T-helper 1 cell treated with Interleukin-12 subunit alpha and Interleukin-12 subunit beta and Interleukin-4 antibody, amounts not matched to agents 30 ng/mL and 1 ng/mL, for 36 hours (primary cell): Measurements from ENCODE around the gene HOXB5. TPM values are rescaled to one million over a fixed set of nuclear protein-coding genes. Genes with fewer than 3 reads are reported as not detected.

ENCODE experiments used
- intact Hi-C: fragments of 100-400 bp; cut with micrococcal nuclease; formaldehyde crosslinking; loops from one replicate; pipeline ENCODE4 v1.15.1; 2024
- total RNA-seq: library from RNA; stranded (reverse); gene quantifications from 2 replicates; pipeline ENCODE4 v1.2.3, GENCODE V29; 2022

HOXB5 gene
- total RNA-seq = 0.37 and 0.56 TPM in 2 replicates

DNA sequence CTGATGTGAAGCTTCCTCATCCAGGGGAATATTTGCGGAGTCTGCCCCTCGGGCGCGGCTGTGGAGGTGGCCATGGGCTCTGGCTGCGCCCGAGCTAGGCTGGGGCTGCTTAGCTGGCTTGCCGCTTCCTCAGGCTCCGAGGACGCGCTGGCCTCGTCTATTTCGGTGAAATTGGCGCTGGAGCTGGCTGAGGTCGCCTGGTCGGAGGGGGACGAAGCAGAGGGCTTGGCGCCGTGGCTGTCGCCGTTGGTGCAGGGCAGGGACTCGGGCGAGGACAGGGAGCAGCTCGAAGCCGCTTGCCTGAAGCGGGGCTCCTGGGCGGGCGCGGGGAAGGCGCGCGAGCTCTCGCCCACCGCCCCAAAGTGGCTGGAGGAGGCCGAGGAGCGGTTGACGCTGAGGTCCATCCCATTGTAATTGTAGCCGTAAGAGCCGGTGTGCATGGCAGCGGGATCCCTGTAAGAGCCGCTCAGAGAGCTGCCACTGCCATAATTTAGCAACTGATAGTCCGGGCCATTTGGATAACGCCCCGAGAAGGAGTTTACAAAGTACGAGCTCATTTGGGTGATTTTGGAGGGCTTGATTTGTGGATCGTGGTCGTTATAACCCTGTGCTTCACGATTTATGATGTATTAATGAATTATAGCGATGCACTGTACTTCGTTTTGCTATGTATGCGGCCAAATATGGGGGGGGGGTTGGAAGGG, at the start of gene HOXB5:
Gene HOXB5, minus strand, starts transcription at position 654 of the 704 bp plus-strand sequence. Its CDS starts 97 bp downstream, at position 557.
- intact Hi-C loops = loop anchor here (1.0 to 10.0 kb wide), 6 partner anchors 241 to 566 kb away; no protein-coding TSS in a partner anchor

DNA sequence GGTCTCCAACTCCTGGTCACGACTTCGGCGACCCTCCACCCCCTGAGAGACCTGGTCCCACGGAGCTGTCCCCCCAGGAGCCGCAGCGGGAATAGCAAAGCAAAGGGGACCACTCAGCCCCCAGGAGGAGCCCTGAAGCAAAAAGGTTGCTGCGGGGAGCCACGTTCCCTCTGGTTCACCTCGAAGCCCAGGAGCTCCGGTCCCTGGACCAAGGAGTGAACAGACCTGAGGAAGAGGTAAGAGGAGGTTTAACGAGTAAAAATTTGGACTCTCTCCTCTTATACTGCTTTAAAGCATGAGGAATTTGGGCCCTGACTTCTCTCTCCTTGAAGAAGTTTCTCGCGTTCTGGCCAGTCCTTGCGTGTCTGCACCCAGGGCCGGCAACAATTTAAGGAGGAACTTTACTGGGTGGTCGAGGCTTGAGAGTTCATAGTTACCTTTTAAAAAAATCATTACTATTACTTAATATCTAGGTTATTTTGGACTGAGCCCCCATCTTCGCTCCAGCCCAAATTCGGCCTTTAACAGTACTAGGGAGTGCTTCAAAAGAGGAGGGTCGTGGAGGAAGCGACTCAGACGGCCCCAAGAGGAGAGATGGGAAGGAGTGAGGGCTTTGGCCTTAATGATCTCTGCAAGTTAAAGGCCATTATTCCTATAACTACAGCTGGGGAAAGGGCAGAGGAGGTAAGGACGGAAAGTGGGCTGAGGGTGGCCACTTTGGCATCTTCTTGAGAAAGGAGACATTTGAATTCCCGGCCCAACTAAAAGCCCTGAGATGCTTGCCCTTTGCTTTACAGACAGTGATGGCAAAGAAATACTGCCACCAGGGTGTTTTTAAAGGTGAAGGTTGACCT, 49.5 kb upstream of the HOXB5 start:
- intact Hi-C loops = no loop called here

DNA sequence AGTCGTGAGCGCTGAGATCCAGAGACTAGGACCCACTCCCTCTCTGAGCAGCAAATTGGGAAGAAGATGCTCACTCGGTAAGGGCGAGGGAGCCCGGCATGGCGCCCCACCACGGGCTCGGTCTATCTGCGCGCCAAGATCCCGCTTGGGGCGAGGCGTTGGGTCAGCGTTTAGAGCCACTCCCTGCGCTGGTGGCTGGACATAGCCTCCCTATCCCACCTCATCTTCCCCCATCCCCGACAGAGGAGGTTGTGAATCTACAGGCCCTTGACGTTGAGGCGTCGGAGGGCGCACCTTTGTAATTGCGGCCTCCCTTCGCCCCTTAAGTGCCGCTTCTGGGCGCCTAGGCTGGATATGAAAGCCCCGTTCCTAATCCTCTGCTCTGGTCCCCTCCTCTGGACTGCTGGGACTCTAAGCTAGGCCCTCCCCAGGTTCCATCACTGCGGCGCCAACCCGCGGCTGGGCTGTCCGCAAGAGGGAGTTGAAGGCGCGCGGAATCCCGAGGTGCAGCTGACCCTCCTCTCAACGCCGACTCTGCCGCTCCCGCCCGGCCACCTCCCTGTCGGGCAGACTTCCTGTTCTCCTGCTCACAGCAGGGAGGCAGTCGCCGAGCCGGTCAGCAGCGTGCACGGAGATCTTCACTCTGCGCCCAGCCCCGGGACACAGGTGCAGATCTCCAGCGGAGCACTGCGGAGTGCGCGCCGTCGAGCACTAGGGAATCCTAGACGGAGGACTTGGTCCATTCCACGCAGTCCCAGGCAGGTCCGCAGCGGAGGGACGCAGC, 48.7 kb upstream of the HOXB5 start:
- intact Hi-C loops = no loop called here

DNA sequence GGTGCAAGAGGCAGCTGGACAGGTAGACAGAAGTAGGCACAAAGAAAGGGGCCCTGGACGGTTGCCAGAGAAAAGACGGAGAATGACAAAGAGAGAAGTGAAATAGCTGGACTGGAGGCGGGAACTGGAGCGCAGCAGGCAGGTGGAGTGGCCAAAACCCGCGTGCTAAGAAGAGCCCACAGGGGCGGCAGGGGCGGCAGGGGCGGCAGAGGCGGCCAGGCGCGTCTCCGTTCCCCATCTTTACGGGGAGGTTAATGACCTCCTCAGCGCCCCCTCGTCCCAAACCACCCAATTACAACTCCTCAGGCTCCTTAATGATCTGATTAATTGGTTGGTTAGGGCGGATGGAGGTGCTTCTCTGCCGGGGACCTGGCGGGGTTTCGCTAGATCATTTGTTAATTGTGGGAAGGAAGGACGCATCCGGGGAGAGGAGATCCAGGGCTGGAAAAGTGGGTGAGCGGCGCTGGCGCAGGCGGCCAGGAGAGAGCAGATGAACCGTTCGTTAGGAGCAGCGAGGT, 48.0 kb upstream of the HOXB5 start:
- intact Hi-C loops = no loop called here

DNA sequence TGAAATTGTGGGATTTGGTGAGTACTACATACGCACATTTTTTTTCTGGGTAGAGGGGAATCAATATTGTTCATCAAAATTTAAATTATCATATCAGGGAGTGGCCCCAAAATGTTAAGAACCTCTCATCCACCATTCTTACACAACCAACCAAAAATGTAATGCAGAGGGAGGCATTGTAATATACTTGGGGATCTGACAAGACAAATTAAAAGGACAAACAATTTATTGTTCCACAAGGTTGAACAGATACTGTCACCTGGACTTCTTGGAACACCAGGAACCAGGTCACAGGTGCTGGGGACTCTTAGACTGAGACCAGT, 47.2 kb upstream of the HOXB5 start:
- intact Hi-C loops = no loop called here

DNA sequence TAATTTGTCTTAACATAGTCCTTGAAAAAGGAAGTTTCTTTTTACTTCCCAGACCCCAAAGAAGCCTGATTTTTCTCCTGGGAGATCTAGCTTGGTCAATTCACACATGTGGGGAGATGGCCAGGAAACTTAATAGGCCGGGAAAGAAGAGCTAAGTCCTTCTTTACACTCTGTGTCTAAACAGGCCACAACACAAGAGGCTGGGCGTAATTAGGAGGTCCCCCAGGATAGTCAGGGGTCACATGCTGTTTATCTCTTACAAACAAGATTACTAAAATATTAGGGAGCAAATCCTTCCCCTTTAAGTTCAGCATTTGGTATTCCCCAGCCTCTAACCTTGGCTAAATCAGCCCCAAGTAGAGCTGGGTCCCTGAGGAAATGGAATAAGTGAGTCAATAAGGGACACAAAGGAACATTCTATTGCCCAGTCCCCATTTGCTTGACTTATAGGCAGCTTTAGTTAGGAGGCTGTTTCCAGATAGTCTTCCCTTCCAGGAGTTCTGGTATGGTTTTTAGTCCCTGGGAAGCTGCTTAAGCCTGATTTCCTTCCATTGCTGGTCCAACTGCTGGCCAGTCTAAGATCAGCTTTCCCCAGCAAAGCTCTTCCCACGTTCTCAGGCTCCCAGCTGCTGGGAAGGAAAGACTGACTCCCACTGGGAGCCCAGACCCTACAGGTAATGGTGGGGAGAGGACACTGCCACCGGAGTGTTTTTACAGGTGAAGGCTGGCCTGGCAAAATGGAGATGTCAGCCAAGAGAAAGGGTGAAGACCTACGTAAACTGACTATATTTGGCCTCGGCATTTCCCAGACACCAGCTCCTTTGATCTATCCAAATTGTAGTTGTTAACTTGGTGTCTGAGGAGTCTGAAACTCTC, 46.6 kb upstream of the HOXB5 start:
- intact Hi-C loops = loop anchor here (5.0 kb wide), 1 partner anchor 82 kb away; the partner anchor contains the start of genes PRAC1 and PRAC2

DNA sequence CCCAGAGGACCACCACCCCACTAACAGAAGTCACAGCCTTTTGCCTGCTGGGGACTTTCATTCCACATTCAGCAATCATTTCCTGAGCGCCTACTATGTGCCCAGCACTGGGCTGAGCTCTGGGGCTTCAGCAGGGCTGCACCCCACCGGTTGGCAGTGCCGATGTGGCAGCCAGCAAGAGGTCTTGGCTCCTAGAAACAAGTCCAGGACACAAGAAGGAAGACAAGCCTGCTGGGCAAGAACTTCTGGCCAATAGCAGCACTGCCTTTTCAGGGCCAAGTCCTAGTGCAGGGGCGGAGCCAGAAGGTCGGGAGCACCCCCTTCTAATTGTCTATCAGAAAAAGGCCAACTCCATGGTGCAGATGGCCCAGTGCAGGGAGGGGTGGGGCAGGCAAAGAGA, 45.6 kb upstream of the HOXB5 start:
- intact Hi-C loops = loop anchor here (5.0 kb wide), 1 partner anchor 83 kb away; the partner anchor contains the start of genes PRAC1 and PRAC2

DNA sequence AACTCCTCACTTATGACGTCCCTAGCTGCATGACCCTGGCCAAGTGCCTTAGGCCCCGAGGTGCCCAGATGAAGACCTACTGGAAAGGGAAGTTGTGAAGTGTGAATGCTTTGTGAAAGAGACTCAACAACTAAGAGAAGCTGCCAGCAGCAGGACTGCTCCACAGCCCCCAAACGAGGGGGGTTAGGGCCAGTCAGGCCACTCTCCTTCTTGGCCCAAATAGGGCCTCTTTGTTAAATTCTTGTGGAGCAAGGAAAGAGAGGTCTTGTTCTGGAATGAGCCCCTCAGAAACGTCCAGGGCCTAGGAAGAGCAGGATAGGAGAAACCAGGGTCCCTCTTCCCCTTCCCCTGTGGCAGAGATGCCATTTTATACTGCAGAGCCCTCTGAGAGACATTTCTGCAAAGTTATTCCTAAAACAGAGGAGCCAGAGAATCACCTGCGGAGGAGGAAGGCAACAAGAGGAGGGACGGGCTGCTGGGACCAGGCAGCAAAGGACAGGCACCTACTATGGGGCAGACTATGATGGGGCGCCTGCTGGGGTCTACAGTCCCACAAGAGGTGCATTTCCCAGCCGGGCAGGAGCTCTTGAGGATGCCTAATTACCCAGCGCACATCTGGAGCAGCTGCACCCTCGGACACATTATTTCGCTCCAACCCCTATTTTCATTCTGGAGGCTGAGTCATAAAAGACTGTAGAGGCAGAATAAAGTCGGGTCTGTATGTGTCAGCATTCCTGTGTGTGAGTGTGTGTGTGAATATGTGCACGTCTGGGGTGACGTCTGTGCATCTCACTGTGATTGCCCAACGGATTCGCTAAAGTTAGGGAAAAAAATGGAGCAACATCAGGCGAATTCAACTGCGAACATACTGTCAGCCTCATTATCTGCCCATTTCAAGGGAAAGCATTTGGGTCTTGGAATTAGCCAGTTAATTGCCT, 44.0 kb upstream of the HOXB5 start:
- intact Hi-C loops = loop anchor here (5.0 kb wide), 1 partner anchor 85 kb away; the partner anchor contains the start of genes PRAC1 and PRAC2

DNA sequence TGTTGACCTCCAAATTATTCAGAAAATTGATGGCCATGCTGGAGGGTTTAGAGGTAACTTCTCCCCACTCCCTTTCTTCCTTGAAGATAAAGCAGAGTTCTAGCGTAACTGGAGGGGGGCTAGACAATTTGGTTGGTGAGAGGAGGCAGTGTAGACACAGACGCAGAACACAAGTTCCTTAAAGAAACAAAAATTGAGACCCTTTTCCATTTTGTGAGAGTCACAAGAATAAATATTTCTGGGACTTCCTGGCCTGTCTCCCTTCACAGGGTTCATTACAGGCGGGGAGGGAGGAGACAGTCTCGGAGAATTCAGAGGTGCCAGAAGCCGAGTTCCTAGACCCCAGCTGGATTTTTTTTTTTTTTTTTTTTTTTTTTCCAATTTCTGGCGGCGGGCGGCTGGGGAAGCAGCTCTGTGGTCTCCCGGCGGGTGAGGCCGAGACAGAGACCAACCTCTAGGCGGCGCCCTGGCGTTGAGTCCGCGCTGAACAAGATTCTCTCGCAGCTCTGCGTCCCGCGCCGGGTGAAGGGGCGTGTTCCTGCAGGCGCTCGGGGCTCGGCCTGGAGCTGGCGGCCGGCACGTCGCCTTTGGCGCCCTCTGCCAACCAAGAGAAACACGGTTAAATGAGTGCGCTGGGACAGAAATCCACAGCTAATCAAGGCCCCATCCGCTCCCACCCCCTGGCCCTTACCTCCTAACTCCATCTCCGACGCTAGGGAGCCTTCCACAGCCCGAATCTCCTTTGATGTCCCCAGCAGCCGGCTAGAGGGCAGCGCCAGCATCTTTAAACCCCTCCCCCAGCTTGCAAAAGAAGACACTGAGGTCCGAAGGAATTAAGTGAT, 42.8 kb upstream of the HOXB5 start:
- intact Hi-C loops = loop anchor here (1.0 to 5.0 kb wide), 2 partner anchors 9 to 86 kb away; partner anchors contain the start of genes PRAC1 and PRAC2

DNA sequence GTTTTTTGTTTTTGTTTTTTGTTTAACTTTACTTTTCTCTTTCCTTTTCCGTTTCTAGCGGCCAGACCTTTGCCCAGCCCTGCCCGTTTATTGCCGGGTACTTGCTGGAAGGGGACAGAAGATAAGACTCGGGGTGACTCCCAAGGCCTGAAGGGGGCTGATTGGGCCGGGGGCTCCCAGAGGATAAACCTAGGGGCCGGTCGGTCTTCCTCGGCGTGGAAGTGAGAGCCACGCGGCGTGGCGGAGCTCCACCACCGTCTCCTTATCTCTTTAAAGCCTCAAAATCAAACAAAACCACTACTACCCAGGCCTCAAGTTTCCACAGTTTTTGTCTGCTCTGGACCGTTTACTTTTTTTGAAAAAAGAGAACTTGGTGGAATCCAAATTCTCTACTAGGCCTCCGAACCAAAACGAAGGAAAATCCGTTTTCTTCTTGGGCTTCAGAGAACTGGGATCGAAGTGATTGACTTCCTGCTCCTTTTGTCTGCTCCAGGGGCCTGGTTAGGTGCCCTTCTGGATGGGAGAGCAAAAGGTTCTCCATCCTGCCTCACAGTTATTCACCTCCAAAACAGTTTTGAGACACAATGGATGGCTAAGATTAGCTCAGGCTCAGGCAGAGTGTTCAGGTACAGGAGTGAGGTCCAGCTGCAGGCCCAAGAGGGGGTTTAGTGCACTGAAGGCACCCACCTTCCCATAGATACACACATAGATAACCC, 41.1 kb upstream of the HOXB5 start:
- intact Hi-C loops = loop anchor here (5.0 kb wide), 2 partner anchors 37 to 88 kb away; partner anchors contain the start of genes PRAC1 and PRAC2

DNA sequence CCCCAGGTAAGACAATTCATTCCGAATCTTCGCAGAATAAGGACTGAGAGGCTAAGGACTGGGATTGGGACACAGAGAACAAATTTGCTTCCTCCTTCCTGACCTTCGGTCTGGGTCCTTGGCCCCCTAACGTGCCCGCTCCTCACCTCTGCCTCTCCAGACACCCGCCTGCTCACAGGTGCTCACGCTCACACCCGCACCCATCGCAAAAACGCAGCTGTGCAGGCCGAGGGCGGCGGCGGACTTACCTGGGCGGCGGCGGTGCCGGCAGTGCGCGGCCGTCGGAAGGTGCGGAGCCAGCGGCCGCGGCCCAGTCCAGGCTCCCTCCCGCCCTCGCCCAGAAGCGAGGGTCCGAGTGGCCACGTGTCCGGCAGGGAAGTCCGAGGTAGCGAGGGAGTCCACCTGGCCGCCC, 39.7 kb upstream of the HOXB5 start:
- intact Hi-C loops = loop anchor here (5.0 kb wide), 1 partner anchor 36 kb away; no protein-coding TSS in a partner anchor

DNA sequence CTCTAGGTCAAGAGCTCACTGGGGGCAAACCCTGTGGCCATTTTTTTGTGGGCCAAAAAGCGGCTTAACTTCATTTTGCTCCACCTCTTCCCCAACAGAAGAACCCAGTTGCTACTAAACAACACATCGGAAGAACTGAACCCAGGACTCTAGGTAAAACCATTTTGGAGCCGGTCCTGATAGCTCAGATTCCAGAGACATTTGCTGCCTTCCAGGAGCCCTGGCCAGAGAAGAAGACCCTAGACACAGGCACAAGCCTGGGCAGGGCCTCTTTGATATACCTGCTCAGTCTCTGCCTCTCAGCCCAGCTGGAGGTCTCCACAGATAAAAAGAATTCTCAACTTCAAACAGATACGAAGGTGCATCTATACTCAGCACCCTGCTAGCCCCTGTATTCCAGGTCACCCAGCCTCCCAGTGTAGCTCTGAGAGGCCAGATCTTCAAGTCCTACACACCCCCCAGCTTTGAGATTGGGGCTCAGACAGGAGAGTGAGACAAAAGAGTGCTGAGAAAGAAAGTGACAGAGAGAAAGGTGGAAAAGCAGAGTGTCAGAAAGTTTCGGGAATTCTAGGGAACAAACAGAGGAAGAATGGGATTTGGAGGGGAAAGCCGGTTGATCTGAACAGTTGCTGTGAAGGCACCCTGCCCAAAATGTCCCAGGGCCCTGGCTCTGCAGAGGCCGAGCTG, 39.1 kb upstream of the HOXB5 start:
- intact Hi-C loops = loop anchor here (5.0 kb wide), 1 partner anchor 35 kb away; no protein-coding TSS in a partner anchor

DNA sequence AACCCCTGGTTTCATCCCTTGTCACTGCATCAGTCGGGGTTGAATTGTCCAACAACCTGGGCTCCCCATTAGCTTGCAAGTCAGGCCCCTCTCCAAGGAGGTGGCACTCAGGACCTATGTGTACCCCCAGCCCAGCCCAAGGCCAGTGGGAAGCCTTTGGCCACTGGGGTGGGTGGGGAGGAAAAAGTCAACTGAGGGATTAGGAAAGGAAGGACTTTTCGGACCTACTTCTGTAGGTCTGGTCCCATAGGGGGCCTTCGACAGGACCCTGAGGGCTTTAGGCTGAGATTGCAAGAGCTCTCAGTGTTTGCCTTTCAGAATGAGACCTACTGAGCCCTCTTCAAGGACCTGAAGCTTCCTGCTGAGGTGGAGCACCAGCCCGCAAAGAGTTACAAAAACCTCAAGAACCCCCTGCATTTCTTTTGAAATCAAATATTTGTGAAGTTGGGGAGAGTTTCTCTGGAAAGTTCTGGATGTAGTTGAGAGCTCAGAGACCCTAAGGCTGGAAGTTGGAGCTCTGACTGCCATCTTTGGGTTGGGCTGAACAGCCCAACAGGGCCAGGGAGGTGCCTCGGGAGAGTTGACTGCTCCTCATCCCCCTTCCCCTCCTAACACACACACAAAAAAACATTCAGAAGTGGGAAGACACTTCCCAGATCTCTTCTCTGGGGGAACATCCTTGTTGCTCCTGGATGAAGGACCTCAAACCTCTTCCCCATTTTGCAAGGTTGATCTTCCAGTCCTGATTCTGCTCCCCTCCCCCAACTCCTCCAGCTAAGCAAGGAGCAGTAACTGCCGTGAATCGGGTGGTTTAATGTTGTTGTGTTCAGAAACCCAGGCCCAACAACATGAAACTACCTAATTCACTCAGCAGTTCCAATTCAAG, 38.4 kb upstream of the HOXB5 start:
- intact Hi-C loops = loop anchor here (5.0 kb wide), 1 partner anchor 35 kb away; no protein-coding TSS in a partner anchor

DNA sequence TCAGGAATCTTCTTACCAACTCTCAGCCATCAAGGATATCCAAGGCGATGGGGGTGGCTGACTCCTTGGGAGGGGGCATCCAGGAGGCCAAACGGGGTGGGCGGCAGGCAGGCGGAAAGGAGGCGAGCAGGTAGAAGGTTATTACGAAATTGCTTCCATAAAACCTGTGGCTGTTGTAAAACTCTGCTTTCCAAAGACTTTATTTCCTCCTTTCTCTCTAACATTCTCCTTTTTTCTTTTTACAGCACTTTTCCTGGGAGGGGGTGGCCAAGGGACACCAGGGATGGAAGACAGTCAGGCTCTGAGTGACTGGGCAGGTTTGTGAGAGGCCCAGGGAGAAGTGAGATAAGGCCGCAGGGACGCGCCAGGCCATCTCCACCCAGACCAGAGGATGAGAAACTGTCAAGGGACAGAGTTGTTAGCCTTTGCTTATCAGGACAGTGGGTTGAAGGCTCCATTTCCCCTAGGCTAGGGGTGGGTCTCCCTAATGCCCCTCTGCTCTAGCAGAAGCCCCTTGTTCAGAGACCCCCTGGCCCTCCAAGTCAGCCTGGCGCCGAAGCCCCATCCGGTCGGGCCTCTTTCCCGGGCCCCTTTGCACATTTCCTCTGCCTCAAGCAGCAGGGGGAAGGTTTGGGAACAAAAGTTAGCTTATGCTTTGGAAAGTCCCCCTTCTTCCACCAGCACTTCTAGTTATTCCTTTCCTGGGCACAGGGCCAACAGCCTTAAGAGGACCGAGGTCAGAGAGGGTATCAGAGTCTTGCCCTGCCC, 37.5 kb upstream of the HOXB5 start:
- intact Hi-C loops = loop anchor here (5.0 kb wide), 1 partner anchor 34 kb away; no protein-coding TSS in a partner anchor
